ENCODE results near the gene R3HDM4. TPM values are rescaled to one million over a fixed set of nuclear protein-coding genes. Genes with fewer than 3 reads are reported as not detected.

The R3HDM4 gene
- total RNA-seq, 2 experiments from 2014 or later, result 73.7 to 83.3 TPM

GRCh38 chr19:954272-954671 is 41.3 kb upstream of the R3HDM4 start:
- Mint-ChIP-seq H3K27ac (no peak overlapping the region), H3K27me3 (no peaks in the 10 kb centered on the region), H3K4me1 (peaks cover 4% of the 10 kb centered on the region), H3K9me3 (ENCODE audit: low read depth) (no peaks in the 10 kb centered on the region), H3K36me3 (ENCODE audit: low read depth) (peaks cover 2% of the 10 kb centered on the region), H3K4me3 (no peak overlapping the region)
- DNase-seq (no peak), ATAC-seq (no peak)
- intact Hi-C loops (cut with DNase I, micrococcal nuclease), result no loop called here
- ChIA-PET CTCF (no interaction called here), POLR2A (no interaction called here)

GRCh38 chr19:953445-954271 is 40.6 kb upstream of the R3HDM4 start:
- POLR2A ChIA-PET, result no interaction called here
- Mint-ChIP-seq H3K27me3 (no peaks in the 10 kb centered on the region), H3K4me1 (no peaks in the 10 kb centered on the region), H3K27ac (no peak overlapping the region), H3K4me3 (no peak overlapping the region), H3K9me3 (ENCODE audit: low read depth) (no peaks in the 10 kb centered on the region), H3K36me3 (ENCODE audit: low read depth) (no peaks in the 10 kb centered on the region)
- CTCF ChIA-PET, result interaction anchor here (0.6 kb wide), 1 partner anchor 1425 kb away, joined by 3 read pairs; no protein-coding TSS in a partner anchor
- intact Hi-C loops (cut with DNase I, micrococcal nuclease), result no loop called here
- DNase-seq (no peak), ATAC-seq (no peak)

- Mint-ChIP-seq H3K27me3 (no peaks in the 10 kb centered on the region), H3K27ac (no peak overlapping the region), H3K36me3 (ENCODE audit: low read depth) (no peaks in the 10 kb centered on the region), H3K4me3 (no peak overlapping the region), H3K4me1 (no peaks in the 10 kb centered on the region), H3K9me3 (ENCODE audit: low read depth) (no peaks in the 10 kb centered on the region)
- CTCF ChIA-PET, result no interaction called here
- DNase-seq (no peak), ATAC-seq (no peak)
- POLR2A ChIA-PET, result no interaction called here
- intact Hi-C loops (cut with DNase I, micrococcal nuclease), result no loop called here
These were observed 39.8 kb upstream of the R3HDM4 start for GRCh38 chr19:952680-953444.

- Mint-ChIP-seq H3K27ac (no peak overlapping the region), H3K27me3 (no peaks in the 10 kb centered on the region), H3K9me3 (ENCODE audit: low read depth) (no peaks in the 10 kb centered on the region), H3K36me3 (ENCODE audit: low read depth) (no peaks in the 10 kb centered on the region), H3K4me3 (no peak overlapping the region), H3K4me1 (no peaks in the 10 kb centered on the region)
- POLR2A ChIA-PET, result no interaction called here
- DNase-seq, result no peak
- intact Hi-C loops (cut with DNase I, micrococcal nuclease), result no loop called here
- ATAC-seq, result no peak
- CTCF ChIA-PET, result no interaction called here
These were observed 39.1 kb upstream of the R3HDM4 start for GRCh38 chr19:952049-952679.

- Mint-ChIP-seq H3K27me3 (no peaks in the 10 kb centered on the region), H3K4me3 (no peak overlapping the region), H3K9me3 (ENCODE audit: low read depth) (no peaks in the 10 kb centered on the region), H3K36me3 (ENCODE audit: low read depth) (no peaks in the 10 kb centered on the region), H3K27ac (no peak overlapping the region), H3K4me1 (no peaks in the 10 kb centered on the region)
- ATAC-seq (no peak), DNase-seq (no peak)
- POLR2A ChIA-PET, result no interaction called here
- CTCF ChIA-PET, result no interaction called here
- intact Hi-C loops (cut with DNase I, micrococcal nuclease), result no loop called here
These were observed 37.5 kb upstream of the R3HDM4 start for GRCh38 chr19:950352-951066.

GRCh38 chr19:948842-949496 is 36.0 kb upstream of the R3HDM4 start:
- ChIA-PET POLR2A (no interaction called here), CTCF (no interaction called here)
- Mint-ChIP-seq H3K4me1 (no peaks in the 10 kb centered on the region), H3K9me3 (ENCODE audit: low read depth) (no peaks in the 10 kb centered on the region), H3K4me3 (no peak overlapping the region), H3K27me3 (no peaks in the 10 kb centered on the region), H3K36me3 (ENCODE audit: low read depth) (no peaks in the 10 kb centered on the region), H3K27ac (no peak overlapping the region)
- intact Hi-C loops (cut with DNase I, micrococcal nuclease), result no loop called here
- DNase-seq, result no peak
- ATAC-seq, result no peak

- DNase-seq (no peak), ATAC-seq (no peak)
- Mint-ChIP-seq H3K36me3 (ENCODE audit: low read depth) (no peaks in the 10 kb centered on the region), H3K4me3 (no peak overlapping the region), H3K9me3 (ENCODE audit: low read depth) (no peaks in the 10 kb centered on the region), H3K4me1 (no peaks in the 10 kb centered on the region), H3K27ac (no peak overlapping the region), H3K27me3 (no peaks in the 10 kb centered on the region)
- CTCF ChIA-PET, result no interaction called here
- POLR2A ChIA-PET, result interaction anchor here (0.6 kb wide), 1 partner anchor 148 kb away, joined by 9 read pairs; no protein-coding TSS in a partner anchor
- intact Hi-C loops (cut with DNase I, micrococcal nuclease), result no loop called here
These were observed 34.9 kb upstream of the R3HDM4 start for GRCh38 chr19:947707-948539.

- DNase-seq, result no peak
- Mint-ChIP-seq H3K27me3 (no peaks in the 10 kb centered on the region), H3K4me3 (no peak overlapping the region), H3K4me1 (no peaks in the 10 kb centered on the region), H3K27ac (no peak overlapping the region), H3K9me3 (ENCODE audit: low read depth) (no peaks in the 10 kb centered on the region), H3K36me3 (ENCODE audit: low read depth) (no peaks in the 10 kb centered on the region)
- CTCF ChIA-PET, result no interaction called here
- POLR2A ChIA-PET, result interaction anchor here (0.6 kb wide), 1 partner anchor 148 kb away, joined by 9 read pairs; no protein-coding TSS in a partner anchor
- intact Hi-C loops (cut with DNase I, micrococcal nuclease), result no loop called here
- ATAC-seq, result no peak
These were observed 34.2 kb upstream of the R3HDM4 start for GRCh38 chr19:947090-947706.

- intact Hi-C loops (cut with DNase I, micrococcal nuclease), result no loop called here
- CTCF ChIA-PET, result no interaction called here
These were observed 32.6 kb upstream of the R3HDM4 start for GRCh38 chr19:945401-946252.

More at GRCh38 chr19:945401-946252, 32.6 kb upstream of the R3HDM4 start:
- no peaks in the 10 kb centered on the region for H3K9me3 Mint-ChIP-seq (ENCODE audit: low read depth)
- no peak for ATAC-seq
- POLR2A ChIA-PET, result no interaction called here
- H3K4me3 Mint-ChIP-seq, result no peak overlapping the region
- H3K4me1 Mint-ChIP-seq, result peaks cover 6% of the 10 kb centered on the region
- no peak for DNase-seq
- no peaks in the 10 kb centered on the region for H3K36me3 Mint-ChIP-seq (ENCODE audit: low read depth)
- no peaks in the 10 kb centered on the region for H3K27me3 Mint-ChIP-seq
- no peak overlapping the region for H3K27ac Mint-ChIP-seq

All from activated CD4-positive, alpha-beta T cell treated with anti-CD3 and anti-CD28 coated beads for 36 hours (primary cell).